ENCODE measurements around the gene XYLT1.

DNA sequence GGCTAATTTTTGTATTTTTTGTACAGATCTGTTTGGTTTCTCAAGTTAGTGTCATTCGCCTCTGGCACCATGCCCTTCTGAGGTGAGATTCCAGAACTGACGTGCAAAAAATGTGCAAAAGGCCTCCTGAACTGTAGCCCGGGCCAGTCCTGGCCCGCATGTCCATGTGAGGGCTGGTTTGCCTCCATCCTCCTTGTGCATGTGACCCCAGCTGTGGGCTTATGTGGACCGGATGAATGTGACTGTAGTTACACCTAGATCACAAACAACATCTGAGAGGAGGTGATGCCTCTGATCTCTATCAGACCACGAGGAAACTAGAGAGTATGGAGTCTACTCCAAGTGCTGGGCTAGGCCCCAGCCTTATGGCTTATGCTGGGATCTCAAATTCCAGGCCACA, 241.6 kb downstream of the XYLT1 start:
- TF ChIP-seq CTCF (IDR thresholded peaks at IDR 0.05) (no peak), POLR2AphosphoS5 (IDR thresholded peaks at IDR 0.05) (no peak), POLR2A (IDR thresholded peaks at IDR 0.05) (no peak)
